Head of caudate nucleus (tissue), 42 donors: ENCODE results near the gene C1orf159.
"Not testable (repeated sequence)": the region's sequence is repeated elsewhere in the genome, so short reads cannot be mapped to it uniquely, and the experiment has no call there.

Experiments used
- DNase-seq, 42 donors: peaks; one replicate each; pipeline versions ENCODE4 v3.0.0 to v3.0.0-alpha.2; 2020 to 2021; ENCODE audit warnings: mixed read lengths in 7 of 42
- intact Hi-C: fragments of 100-400 bp; cut with DNase I; formaldehyde crosslinking; loops from one replicate; pipeline ENCODE4 v1.15.0; 2022

The C1orf159 gene

DNA sequence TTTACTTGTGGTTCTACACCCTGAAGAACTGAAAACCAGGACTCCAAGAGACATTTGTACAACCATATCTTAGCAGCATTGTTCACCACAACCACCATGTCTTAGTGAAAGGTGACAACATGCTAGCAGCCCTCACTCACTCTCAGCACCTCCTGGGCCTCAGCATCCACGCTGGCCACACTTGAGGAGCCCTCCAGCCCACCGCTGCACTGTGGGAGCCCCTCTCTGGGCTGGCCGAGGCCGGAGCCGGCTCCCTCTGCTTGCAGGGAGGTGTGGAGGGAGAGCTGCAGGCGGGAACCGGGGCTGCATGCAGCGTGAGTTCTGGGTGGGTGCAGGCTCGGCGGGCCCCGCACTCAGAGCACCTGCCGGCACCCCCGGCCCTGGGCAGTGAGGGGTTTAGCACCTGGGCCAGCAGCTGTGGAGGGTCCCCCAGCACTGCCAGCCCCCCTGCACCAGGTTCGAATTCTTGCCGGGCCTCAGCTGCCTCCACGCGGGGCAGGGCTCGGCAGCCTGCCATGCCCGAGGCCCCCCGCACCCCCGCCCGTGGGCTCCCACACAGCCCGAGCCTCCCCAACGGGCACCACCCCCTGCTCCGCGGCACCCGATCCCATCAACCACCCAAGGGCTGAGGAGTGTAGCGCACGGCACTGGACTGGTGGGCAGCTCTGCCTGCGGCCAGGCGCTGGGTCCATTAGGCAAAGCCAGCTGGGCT lies 9.2 kb downstream of the C1orf159 start:
- intact Hi-C loops = no loop called here
- no peak for DNase-seq

DNA sequence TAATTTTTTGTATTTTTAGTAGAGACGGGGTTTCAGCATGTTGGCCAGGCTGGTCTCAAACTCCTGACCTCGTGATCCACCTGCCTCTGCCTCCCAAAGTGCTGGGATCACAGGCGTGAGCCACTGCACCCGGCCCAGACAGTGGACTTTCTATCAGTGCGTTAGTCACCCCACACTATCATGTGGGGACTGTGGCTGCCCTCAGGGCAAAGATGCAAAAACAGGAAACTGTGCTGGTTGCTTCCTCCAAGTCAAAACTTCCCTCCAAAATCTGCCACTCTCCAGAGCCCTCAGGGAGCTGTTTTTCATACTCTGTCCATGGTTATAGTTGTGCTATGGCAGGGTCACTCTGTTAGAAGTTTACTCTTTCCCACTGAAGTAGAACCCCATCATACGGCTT lies 11.7 kb downstream of the C1orf159 start:
- intact Hi-C loops, DNase-seq: not testable (repeated sequence)

DNA sequence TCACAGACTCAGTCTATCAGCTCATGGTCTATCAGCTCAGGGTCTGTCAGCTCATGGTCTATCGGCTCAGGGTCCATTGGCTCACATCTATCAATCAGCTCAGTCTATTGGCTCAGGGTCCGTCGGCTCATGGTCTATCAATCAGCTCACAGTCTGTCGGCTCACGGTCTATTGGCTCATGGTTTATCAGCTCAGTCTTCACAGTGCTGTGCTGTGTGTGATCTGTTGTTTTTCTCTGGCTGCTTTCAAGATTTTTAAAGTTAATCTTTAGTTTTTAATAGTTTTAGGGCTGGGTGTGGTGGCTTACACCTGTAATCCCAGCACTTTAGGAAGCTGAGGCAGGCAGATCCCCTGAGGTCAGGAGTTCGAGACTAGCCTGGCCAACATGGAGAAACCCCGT lies 14.4 kb downstream of the C1orf159 start:
- intact Hi-C loops = no loop called here
- peak in 5 of 42 donors; percentile 0 to 19 (median 7) for DNase-seq

DNA sequence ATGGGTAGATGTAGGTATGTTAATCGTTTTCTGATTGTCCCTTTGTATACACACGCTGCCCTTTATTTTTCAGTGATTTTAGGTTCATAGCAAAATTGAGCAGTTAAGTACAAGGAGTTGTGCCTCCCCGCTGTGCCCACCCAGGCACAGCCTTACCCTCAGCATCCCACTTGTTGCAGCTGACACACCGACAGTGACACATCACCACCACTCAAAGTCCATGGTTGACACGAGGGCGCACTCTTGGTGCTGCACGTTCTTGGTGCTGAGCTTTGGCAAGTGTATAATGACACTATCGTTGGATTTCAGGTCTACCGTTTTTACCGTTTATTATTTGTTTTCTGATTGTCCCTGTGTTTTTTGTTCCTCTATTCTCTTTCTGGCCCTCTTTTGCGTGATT lies 15.6 kb downstream of the C1orf159 start:
- peak in 3 of 42 donors; percentile 0 to 19 (median 4) for DNase-seq
- intact Hi-C loops = no loop called here

DNA sequence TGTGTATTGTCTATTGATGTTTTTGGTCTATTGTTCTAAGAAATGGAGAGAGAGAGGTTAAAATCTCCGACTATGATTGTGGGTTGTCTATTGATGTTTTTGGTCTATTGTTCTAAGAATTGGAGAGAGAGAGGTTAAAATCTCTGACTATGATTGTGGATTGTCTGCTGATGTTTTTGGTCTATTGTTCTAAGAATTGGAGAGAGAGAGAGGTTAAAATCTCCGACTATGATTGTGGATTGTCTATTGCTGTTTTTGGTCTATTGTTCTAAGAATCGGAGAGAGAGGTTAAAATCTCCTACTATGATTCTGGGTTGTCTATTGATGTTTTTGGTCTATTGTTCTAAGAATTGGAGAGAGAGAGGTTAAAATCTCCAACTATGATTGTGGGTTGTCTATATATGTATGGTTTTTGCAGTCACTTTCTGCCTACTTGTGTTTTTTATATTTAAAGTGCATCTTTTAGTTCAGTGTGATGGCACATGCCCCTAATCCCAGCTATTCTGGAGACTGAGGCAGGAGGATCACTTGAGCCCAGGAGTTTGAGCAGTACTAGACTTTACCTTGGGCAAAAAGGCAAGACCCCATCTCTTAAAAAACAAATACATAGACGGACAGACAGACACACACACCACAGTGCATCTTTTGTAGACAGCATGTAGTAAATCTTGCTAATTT lies 16.2 kb downstream of the C1orf159 start:
- no peak for DNase-seq
- intact Hi-C loops = no loop called here

DNA sequence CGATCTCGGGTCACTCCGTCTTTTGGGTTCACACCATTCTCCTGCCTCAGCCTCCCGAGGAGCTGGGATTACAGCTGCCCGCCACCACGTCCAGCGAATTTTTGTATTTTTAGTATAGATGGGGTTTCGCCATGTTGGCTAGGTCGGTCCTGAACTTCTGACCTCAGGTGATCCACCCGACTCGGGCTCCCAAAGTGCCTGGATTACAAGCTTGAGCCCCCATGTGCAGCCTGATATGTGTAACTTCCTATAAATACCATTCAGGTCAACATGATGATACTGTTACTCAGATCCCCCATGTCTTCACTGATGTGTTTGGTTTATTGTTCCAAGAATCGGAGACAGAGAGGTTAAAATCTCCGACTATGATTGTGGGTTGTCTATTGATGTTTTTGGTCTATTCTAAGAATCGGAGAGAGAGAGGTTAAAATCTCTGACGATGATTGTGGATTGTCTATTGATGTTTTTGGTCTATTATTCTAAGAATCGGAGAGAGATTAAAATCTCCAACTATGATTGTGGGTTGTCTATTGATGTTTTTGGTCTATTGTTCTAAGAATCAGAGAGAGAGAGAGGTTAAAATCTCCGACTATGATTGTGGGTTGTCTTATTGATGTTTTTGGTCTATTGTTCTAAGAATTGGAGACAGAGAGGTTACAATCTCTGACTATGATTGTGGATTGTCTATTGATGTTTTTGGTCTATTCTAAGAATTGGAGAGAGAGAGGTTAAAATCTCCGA lies 17.0 kb downstream of the C1orf159 start:
- intact Hi-C loops = no loop called here
- peak in 5 of 42 donors; percentile 0 to 25 (median 11) for DNase-seq

DNA sequence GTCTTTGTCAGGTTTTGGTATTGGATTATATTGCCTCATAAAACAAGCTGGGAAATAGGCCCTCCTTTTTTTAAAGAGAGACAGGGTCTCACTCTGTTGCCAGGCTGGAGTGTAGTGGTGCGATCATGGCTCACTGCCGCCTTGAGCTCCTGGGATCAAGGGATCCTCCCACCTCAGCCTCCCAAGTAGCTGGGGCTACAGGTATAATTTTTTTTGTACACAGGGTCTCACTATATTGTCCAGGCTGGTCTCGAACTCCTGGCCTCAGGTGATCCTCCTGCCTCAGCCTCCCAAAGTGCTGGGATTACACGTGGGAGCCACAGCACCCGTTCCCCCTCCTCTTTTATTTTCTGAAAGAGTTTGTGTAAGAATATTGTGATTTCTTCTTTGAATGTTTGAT lies 19.8 kb downstream of the C1orf159 start:
- intact Hi-C loops = not testable (repeated sequence)
- peak in 5 of 42 donors; percentile 1 to 15 (median 3) for DNase-seq

DNA sequence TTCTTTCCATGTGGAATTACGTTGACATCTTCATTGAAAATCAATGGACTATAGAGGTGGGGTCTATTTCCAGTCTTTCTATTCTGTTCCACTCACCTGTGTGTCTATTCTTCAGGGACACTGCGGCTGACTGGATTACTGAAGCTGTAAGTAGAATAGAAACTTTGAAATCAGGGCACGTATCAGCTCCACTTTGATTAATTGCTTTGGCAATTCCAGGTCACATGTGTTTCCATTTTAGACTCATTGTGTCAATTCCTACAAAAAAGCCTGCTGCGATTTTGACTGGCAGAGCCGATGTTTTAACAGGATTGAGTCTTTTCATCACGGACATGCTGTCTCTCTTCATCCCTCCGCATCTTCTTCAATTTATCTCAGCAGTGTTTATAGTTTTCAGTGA lies 20.9 kb downstream of the C1orf159 start:
- intact Hi-C loops = no loop called here
- peak in 5 of 42 donors; percentile 3 to 29 (median 10) for DNase-seq

DNA sequence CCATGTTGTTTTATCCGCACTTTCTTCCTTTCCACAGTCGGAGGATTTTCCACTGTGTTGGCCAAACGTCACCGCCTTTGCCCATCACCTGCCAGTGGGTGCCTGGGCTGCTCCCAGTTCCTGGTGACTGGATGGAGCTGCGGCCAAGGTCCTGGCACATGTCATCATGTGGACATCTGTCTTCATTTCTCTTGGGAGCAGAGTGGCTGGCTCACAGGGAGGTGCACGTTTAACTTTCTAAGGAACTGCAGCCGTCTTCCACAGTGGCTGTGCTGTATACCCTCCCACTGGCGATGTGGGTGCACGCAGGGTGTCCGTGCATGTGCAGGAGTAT lies 22.3 kb downstream of the C1orf159 start:
- intact Hi-C loops = no loop called here
- DNase-seq = peak in 10 of 42 donors; percentile 0 to 32 (median 8)

DNA sequence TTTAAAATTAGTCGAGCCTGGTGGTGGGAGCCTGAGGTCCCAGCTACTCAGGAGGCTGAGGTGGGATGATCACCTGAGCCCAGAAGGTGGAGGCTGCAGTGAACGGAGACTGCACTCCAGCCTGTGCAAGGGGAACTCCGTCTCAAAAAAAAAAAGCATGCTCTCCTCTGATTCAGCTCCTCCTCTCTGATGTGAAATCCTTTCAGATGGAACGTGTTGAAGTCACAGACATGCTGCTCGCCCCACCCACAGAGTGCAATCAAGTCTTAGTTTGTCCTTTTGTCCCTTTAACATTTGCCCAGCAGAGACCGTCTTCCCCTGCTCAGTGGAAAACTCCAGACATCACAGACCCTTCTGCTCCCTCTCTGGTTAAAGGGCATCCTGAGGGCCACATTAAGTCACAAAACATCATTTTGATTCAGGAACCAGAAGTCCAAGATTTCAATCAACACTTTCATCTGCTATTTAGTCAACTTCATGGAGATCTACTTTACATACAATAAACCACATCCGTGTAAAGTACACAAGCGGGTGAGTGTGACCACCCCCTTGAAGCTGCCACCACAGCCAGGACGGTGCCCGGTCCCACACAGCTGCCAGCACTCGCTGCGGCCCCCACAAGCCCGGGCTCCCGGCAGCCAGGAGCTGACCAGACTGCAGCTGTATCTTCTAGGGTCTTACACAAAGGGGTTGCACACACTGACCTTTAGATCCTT lies 22.8 kb downstream of the C1orf159 start:
- peak in 8 of 42 donors; percentile 0 to 29 (median 6) for DNase-seq

DNA sequence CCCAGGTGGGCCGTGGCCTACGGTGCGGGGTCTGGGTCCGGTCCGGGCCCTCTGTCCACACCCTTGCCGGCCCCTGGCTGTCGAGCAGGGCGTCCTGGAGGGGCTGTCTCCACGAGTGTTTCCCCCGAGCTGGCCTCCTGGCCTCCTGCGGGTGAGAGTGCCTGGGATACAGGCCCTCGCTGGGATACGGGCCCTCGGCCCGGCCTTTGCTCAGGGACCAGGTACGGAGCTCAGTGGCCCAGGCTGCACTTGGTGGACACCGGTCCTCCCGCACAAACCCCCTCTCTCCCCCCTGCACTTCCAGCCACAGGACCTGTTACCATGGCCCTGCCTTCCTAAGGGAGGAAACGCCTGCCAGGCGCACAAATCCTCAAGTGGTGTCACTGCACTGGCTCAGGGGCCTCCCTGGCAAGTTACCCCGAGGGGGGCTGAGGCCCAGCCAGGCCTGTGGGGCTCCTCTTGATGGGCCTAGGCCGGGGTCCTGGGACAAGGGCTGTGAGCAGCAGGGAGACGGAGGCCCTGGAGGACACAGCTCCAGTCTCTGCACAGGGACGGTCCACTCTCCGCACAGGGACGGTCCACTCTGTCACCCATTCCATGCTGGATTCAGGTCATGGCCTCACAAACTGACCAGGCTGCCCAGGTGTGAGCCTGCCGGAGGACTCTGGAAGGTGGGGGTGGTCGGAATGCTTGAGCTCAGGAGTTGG lies 23.6 kb downstream of the C1orf159 start:
- DNase-seq = peak in 11 of 42 donors; percentile 0 to 38 (median 13)

More for the DNA sequence above, 22.8 kb downstream of the C1orf159 start:
- intact Hi-C loops = no loop called here

DNA sequence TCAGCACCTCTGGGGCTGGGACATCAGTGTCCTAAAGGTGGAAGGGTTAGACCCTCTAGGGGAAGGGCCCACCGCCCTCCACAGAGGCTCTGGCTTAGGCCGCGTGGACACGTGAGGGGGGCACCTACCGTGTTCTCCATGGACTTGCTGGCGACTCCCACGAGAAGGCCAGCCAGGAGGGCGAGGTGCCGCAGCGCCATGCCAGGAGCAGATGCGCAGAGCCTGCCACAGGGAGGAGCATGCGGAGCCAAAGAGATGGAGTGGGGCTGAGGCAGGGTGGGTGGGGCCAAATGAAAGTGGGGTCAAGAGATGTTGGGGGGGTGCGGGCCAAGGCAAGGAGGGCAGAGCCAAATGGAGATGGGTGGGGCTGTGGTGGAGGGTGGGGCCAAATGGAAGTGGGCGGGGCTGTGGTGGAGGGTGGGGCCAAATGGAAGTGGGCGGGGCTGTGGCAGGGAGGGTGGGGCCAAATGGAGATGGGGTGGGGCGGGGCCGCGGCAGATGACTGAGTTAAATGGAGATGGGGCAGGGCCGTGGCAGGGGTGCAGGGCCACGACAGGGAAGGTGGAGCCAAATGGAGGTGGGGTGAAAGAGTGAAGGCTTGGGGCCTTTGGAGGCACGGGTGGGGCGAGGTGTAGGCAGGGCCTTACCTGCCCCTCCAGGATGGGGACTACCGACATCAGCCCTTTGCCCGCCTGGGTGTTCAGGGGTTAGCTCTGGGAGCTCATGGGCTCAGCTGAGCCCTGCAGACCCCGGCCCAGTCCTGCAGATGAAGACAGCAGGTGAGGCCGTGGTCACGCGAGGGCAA lies 24.3 kb downstream of the C1orf159 start:
- peak in 9 of 42 donors; percentile 1 to 37 (median 9) for DNase-seq
- intact Hi-C loops = no loop called here

More for the DNA sequence above, 23.6 kb downstream of the C1orf159 start:
- intact Hi-C loops = no loop called here

DNA sequence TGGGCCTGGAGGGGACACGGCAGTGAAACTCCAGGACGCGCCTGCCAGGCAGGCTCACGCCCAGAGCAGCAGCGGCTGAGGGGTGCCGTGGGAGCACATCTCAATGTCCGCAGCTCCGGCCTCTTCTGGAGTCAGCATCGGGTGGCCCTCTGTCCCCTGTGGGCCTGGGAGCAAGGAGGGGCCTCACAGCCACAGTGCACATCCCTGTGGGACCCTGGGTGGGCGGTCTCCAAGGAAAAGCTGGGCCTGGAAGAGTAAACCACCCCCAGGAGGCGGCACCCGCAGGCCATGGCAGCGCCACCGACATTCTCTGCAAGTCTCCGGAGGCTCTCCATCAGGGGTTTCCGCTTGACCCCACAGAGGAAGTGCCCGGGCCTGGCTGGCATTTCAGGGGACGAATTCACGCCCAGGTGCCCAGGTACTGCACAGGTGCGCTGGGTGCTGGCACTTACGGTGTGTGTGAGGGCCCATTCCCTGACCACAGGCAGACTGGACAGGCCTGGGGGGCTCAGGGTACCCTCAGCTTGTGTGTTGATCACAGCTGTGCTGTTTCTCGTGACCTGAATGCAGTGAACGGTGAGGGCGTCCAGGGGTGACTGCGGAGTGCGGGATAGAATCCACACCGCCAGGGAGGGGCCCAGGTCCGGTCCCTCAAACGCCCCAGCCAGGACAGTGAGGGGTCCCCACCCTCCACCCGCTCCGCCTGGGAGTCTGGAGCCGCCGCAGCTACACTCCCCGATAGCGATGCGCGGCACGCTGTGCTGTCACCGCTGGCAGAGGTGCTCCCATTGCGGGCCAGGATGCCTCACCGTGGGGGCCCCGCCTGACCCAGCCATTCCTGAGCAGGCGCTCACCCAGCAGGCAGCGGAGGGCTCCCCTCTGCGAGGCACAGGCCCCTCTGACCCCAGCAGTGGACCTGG lies 25.2 kb downstream of the C1orf159 start:
- DNase-seq = peak in 10 of 42 donors; percentile 1 to 35 (median 11)
- intact Hi-C loops = no loop called here

DNA sequence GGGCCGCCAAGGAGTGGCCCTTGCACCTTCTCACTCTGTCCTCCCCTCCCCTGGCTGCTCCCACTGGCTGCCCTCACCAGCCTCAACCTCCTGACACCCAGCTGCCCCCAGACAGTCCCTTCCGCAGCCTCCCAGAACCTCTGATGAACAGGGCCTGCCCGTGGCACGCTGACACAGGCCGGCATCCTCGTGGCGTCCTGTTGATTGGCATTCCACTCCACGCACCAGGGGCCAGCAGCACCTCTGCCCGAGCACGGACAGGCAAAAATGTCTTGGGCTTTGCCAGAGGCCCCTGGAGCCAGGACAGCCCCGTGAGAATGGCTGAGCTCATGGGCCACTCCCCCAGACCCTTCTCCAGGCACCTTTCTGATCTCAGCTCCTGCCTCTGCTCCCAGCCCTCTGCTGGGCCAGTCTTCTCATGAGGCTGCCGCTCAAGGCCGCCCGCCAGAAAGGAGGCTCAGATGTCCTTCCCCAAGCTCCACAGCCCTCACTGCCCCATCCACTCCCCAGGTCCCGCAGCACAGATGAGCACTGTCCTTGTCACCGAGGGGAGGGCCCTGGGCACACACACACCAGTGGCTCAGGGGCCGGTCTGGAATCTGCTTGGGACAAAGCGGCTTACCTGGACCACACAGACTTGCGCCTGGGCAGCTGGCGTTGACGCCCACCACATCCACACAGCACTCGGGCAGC lies 26.0 kb downstream of the C1orf159 start:
- peak in 10 of 42 donors; percentile 1 to 36 (median 11) for DNase-seq
- intact Hi-C loops = no loop called here

DNA sequence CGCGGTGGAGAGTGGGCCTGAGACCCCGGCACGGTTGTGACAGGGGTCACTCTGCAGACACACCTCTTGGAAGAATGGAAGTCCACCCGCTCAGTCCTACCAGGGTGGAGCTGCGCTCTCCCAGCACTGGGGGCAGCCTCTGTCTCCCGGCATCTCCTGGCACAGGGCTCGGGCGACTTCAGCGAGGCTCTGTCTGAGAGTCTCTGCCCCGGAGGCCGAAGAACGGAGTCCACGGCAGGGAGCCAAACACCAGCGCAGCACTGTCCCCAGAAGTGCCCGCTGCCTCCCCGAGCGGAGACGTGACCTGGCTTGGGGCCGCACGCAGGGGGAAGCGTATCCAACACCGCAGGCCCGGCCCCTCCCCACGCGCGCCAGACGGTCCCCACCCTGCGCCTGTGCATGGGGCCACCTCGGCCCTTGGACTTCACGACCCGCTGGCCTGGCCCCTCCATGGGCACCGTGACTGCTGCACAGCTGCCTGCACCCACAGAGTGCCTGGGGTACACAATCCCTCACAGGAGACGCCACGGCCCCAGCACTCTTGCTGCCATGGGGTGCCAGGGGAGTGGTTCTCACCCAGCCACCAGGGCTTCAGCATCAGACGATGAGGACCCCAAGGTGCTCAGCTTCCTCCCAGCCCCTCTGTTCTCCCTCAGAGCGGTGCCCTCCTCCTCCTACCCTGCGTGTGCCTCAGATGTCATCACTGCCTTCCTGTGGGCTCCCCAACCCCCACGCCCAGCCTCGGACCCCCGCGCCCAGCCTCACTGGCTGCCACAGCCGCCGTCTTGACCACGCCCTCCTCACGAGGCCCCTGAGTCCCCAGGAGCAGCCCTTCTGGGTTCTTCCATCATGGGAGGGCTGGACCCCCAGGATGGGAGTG lies 26.8 kb downstream of the C1orf159 start:
- DNase-seq = peak in 10 of 42 donors; percentile 0 to 34 (median 10)
- intact Hi-C loops = no loop called here
